Stimulated activated CD4-positive, alpha-beta T cell treated with anti-CD3 and anti-CD28 coated beads, Interleukin-15, amount 100 ng/mL, for 48 hours (primary cell): ENCODE data around the gene ANKRD31.
A peak's percentile ranks its signal among the peaks of the same experiment; 100 is the strongest.
"Not testable (repeated sequence)": the region's sequence is repeated elsewhere in the genome, so short reads cannot be mapped to it uniquely, and the experiment has no call there.

Experiments used
- DNase-seq, 2 donors: peaks; one replicate each; pipeline ENCODE4 v3.0.0-alpha.2; 2020; ENCODE audit warnings: low read depth in 2 of 2

The ANKRD31 gene

DNA sequence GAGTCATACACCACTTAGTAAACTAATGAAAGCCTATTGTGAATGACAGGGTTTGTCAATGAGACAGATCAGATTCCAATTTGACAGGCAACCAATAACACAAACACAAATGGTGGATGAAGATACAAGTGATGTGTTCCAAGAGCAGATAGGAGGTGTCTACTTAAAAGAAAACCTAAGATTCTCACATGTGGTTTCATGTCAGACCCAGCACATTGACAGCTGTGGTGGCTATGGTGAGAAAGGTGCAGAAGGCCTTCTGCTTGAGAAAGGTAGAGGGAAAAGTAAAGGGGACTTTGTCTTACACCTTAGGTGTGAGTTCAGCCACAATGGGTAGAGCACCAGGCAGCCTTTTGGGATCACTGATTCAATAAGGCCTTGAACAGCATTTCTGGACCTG lies 11.2 kb downstream of the ANKRD31 start:
- no peak for DNase-seq

- DNase-seq: not testable (repeated sequence)
Measured at GRCh38 chr5:75220787-75221186, 15.9 kb downstream of the ANKRD31 start.

DNA sequence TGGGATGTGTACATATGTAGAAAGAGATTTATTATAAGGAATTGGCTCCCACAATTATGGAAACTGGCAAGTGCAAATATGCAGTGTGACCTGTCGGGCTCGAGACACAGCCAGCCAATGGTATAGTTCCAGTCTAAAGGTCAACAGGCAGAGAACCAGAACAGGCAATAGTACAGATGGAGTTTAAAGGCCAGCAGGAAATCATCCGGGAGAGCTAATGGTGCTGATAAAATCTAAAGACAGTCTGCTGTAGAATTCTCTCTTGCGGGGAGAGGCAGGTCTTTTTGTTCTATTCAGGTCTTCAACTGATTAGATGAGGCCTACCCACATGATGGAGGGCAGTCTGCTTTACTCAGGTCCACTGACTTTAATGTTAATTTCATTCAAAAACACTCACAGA lies 21.8 kb downstream of the ANKRD31 start:
- DNase-seq: no peak

- DNase-seq: no peak
Measured at GRCh38 chr5:75214409-75214808, 22.3 kb downstream of the ANKRD31 start.

GRCh38 chr5:75203604-75204003 lies 33.1 kb downstream of the ANKRD31 start:
- DNase-seq: no peak

DNA sequence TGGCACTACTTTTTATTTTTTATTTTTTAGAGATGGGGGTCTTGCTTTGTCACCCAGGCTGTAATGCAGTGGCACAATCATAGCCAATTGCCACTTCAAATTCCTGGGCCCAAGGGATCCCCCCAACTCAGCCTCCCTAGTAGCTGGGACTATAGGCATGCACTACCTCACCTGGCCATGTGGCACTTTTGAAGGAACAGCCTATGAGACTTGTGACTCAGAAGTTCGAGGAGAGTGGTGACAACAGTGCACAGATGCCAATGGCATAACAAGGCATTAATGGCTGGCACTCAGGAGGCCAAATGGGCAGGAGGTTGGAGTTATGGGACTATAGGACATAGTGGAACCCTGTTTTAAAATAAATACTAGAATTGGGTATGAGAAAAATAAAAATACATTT lies 33.7 kb downstream of the ANKRD31 start:
- no peak for DNase-seq

DNA sequence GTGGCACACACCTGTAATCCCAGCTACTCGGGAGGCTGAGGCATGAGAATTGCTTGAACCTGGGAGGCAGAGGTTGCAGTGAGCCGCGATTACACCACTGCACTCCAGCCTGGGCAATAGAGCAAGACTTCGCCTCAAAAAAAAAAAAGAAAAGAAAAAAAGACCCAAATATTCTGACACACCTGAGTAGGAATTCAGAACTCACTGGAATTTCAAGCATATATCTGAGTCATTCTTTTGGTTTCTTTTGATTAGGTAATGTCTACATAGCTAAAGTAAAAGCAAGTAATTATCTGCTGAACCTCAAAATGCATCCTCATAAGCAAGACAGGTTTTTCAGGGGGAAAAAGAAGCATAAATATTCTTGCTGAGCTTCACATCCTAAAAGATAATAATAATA lies 35.9 kb downstream of the ANKRD31 start:
- DNase-seq: no peak

DNA sequence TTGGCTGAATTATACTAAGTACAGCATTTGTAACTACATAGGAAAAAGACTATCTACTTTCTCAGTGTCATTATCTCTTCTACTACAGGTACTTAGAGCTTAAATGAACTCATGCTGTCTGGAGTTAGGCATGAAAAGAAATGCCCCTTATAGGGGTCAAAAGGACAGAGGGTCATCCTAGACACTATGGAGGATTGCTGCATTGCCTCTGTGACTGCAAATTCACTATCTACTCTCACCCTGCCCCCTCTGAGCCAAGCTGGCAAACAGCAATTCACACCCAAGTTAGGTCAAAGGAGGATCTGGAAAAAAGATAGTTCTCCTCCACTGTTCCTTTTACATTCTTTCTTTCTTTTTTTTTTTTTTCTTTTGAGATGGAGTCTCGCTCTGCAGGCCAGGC lies 36.7 kb downstream of the ANKRD31 start:
- DNase-seq: no peak

- DNase-seq: no peak
Measured at GRCh38 chr5:75199071-75199470, 37.6 kb downstream of the ANKRD31 start.

DNA sequence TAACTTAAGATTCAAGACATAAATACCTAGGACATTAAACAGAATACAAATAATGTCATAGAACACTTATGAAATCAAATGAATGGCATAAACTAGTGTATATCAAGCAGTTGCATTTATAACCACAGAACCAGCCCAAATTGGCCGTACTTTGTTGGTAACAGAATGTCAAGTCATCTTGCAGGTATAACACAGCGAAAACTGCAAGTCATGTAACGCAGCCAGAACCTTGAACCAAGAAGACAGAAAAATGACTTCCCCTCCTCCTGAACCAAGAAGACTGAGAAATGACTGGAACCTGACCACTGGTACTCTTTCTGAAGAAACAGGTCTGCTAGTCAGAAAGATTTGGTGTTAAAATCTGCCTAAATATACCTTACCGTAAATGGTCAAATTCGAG lies 38.9 kb downstream of the ANKRD31 start:
- no peak for DNase-seq

DNA sequence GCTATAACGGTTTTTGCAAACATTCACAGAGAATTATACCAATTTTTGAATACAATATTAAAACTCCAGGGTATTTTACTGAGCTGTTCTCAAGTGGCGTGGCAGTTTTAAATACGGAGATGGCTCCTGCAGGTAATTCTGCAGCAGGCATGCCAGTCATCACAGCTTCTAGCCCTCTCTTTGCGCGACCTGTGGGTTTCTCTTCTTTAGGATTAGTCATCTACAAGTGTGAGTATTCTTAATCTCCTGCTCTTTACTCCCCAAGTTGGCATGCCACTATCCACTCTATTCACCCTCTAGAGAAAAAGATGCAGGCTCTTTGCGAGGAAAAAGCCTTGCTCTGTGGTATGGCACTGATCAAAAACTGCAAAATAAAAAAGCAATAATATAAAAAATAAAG lies 43.9 kb downstream of the ANKRD31 start:
- DNase-seq: peak; percentile 5 to 16

- no peak for DNase-seq
Measured at GRCh38 chr5:75192264-75192663, 44.4 kb downstream of the ANKRD31 start.

- DNase-seq: no peak
Measured at GRCh38 chr5:75190227-75190626, 46.5 kb downstream of the ANKRD31 start.

- no peak for DNase-seq
Measured at GRCh38 chr5:75189353-75189752, 47.3 kb downstream of the ANKRD31 start.

DNA sequence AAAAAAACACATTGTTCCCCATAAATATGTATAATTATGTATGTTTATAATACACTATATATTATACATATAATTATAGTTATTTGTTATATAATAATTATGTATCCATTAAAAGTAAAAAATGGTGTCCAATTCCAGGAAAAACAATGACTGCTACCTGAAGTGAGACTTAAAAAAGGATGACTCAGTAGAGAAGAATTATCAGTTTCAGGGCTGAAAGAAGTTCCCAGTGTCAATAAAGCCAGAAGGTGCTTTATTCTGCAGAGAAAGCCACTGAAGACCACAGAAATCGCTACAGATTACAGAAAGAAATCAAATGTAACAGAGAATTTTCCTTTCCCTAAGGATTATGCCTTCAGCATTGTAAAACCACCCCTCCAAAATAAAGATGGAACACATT lies 50.9 kb downstream of the ANKRD31 start:
- no peak for DNase-seq

DNA sequence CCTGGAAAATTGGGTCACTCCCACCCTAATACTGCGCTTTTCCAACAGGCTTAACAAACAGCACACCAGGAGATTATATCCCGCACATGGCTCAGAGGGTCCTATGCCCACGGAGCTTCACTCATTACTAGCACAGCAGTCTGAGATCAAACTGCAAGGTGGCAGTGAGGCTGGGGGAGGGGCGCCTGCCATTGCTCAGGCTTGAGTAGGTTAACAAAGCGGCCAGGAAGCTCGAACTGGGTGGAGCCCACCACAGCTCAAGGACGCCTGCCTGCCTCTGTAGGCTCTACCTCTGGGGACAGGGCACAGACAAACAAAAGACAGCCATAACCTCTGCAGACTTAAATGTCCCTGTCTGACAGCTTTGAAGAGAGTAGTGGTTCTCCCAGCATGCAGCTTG lies 60.7 kb downstream of the ANKRD31 start:
- DNase-seq: not testable (repeated sequence)

GRCh38 chr5:75174872-75175271 lies 61.8 kb downstream of the ANKRD31 start:
- DNase-seq: not testable (repeated sequence)

DNA sequence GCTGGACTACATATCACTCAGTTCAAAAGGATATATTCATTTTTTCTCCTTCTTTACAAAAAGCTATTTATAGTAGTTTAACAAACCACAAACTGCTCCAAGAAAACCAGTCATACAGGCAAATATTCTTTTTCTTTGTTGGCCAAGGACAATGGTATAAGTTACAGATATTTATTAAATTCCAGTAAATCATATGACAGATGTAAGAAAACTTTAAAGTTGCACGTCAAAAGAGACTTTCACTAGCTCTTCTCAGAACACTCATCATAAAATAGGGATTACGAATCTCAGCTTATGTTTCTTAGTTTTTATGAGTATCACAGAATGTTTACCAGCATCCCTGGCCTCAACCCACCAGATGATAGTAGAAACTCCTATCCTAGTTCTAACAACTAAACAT lies 67.2 kb downstream of the ANKRD31 start:
- DNase-seq: no peak

- no peak for DNase-seq
Measured at GRCh38 chr5:75168026-75168735, 68.5 kb downstream of the ANKRD31 start.

GRCh38 chr5:75167345-75167744 lies 69.3 kb downstream of the ANKRD31 start:
- no peak for DNase-seq

- not testable (repeated sequence) for DNase-seq
Measured at GRCh38 chr5:75161508-75161907, 75.2 kb downstream of the ANKRD31 start.

DNA sequence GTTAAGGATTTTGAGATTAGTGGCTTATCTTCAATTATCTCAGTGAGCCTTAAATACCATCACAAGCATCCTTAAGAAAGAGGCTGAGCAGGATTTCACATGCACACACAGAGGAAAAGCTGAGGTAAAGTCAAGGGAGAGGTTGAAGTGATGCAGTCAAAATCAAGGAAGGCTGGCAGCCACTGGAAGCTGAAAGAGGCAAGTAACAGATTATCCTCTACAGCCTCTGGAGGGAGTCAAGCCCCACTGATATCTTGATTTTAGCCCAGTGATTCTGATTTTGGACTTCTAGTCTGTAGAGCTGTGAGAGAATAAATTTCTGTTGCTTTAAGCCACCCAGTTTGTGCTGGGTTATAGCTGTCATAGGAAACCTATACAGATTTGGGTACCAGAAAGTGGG lies 80.1 kb downstream of the ANKRD31 start:
- DNase-seq: no peak

- no peak for DNase-seq
Measured at GRCh38 chr5:75152860-75153259, 83.8 kb downstream of the ANKRD31 start.

DNA sequence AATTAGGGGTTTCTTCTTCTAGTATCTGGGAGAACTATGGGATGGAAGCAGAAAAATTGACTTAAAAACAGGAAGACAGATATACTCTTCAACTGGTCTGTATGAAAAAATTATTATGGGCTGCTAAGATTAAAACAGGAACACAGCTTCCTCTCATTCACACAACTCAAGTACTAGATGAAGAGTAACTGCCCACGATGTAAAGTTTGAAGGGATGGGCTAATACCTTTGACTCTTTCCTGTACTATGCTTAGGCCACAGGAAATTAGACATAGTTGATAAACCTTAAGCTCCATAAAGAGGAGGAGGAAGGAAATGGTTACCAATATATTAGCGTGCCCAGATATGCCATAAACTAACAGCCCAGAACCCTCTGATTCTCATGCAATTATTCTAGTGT lies 88.6 kb downstream of the ANKRD31 start:
- DNase-seq: no peak
